ENCODE measurements around the gene GNMT.

Gene GNMT

DNA sequence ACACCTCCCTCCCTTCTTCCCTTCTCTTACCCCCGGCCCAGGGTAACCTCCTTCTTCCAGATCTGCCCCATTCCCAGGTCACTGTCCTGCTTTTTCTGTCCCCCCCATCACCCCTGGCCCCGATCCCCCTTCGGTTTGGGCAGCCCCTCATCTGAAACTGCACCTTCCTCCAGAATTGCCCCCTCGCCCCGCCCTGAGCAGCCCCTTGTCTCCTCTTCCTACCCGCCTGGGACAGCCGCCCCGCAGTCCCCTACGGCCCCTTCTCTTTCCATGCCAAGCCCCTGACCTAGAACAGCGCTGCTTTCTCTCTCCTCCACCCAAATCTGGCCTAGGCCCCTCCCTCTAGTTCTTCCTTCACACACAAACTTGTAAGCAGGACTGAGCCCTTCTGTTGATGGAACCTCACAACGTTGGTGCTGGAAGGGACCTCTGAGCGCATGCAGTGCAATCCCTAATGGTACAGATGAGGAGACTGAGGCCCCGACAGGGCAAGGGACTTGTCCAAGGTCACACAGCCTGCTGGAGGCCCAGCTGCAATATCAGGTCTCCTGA is 24.4 kb downstream of the GNMT start:
- TF ChIP-seq FOXM1 (IDR thresholded peaks at IDR 0.05; ENCODE audit: borderline replicate concordance, low read depth) (no peak), YY1 (IDR thresholded peaks at IDR 0.05; ENCODE audit: low read depth) (no peak), CREB1 (IDR thresholded peaks at IDR 0.05; ENCODE audit: low read depth) (no peak), TEAD4 (IDR thresholded peaks at IDR 0.05) (no peak), RAD21 (IDR thresholded peaks at IDR 0.05; ENCODE audit: low read depth) (no peak), USF1 (IDR thresholded peaks at IDR 0.05) (no peak), TAF1 (IDR thresholded peaks at IDR 0.05; ENCODE audit: low read depth) (no peak)

GRCh38 chr6:42987533-42988451 is 27.2 kb downstream of the GNMT start:
- no peak for TF ChIP-seq CREB1 (IDR thresholded peaks at IDR 0.05; ENCODE audit: low read depth)
- no peak for TF ChIP-seq RAD21 (IDR thresholded peaks at IDR 0.05; ENCODE audit: low read depth)
- TF ChIP-seq YY1 (IDR thresholded peaks at IDR 0.05; ENCODE audit: low read depth) = no peak
- TF ChIP-seq NFIC (IDR thresholded peaks at IDR 0.05) = no peak
- TF ChIP-seq, protein P1, sequence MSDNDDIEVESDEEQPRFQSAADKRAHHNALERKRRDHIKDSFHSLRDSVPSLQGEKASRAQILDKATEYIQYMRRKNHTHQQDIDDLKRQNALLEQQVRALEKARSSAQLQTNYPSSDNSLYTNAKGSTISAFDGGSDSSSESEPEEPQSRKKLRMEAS (IDR thresholded peaks at IDR 0.05) = no peak
- no peak for TF ChIP-seq TCF12 (IDR thresholded peaks at IDR 0.05; ENCODE audit: low read depth)
- TF ChIP-seq TEAD4 (IDR thresholded peaks at IDR 0.05) = no peak
- TF ChIP-seq ZBTB7A (IDR thresholded peaks at IDR 0.05; ENCODE audit: low read depth) = no peak
- TF ChIP-seq EGR1 (IDR thresholded peaks at IDR 0.05) = no peak
- no peak for TF ChIP-seq USF1 (IDR thresholded peaks at IDR 0.05)
- TF ChIP-seq TAF1 (IDR thresholded peaks at IDR 0.05; ENCODE audit: low read depth) = no peak
- no peak for TF ChIP-seq CEBPB (IDR thresholded peaks at IDR 0.05)
- TF ChIP-seq EP300 (IDR thresholded peaks at IDR 0.05; ENCODE audit: borderline replicate concordance) = no peak
- TF ChIP-seq, protein P2, sequence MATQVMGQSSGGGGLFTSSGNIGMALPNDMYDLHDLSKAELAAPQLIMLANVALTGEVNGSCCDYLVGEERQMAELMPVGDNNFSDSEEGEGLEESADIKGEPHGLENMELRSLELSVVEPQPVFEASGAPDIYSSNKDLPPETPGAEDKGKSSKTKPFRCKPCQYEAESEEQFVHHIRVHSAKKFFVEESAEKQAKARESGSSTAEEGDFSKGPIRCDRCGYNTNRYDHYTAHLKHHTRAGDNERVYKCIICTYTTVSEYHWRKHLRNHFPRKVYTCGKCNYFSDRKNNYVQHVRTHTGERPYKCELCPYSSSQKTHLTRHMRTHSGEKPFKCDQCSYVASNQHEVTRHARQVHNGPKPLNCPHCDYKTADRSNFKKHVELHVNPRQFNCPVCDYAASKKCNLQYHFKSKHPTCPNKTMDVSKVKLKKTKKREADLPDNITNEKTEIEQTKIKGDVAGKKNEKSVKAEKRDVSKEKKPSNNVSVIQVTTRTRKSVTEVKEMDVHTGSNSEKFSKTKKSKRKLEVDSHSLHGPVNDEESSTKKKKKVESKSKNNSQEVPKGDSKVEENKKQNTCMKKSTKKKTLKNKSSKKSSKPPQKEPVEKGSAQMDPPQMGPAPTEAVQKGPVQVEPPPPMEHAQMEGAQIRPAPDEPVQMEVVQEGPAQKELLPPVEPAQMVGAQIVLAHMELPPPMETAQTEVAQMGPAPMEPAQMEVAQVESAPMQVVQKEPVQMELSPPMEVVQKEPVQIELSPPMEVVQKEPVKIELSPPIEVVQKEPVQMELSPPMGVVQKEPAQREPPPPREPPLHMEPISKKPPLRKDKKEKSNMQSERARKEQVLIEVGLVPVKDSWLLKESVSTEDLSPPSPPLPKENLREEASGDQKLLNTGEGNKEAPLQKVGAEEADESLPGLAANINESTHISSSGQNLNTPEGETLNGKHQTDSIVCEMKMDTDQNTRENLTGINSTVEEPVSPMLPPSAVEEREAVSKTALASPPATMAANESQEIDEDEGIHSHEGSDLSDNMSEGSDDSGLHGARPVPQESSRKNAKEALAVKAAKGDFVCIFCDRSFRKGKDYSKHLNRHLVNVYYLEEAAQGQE (IDR thresholded peaks at IDR 0.05; ENCODE audit: low read depth) = no peak
- no peak for TF ChIP-seq FOXM1 (IDR thresholded peaks at IDR 0.05; ENCODE audit: borderline replicate concordance, low read depth)

- no peak for TF ChIP-seq TEAD4 (IDR thresholded peaks at IDR 0.05)
Observed at GRCh38 chr6:42988486-42989020, 28.0 kb downstream of the GNMT start.

DNA sequence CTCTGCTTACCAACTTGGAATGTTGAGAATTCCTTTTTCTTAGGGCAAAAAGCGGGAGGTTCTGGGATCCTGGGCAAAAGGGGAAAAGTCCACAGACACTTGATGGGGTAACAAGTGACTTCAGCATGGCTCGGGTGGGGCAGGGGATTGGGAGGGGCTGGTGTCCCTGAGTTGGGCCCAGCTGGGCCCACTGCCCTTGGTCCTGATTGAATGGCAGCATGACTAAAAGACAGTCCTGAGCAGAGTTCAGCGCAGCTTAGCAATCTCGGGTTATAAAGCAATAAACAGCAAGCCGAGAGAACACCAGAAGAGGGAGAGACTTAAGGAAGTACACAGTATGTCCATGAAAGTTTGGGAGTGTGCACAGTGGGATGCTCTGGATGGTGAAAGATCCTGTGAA is 29.4 kb downstream of the GNMT start:
- TF ChIP-seq, protein P1 (IDR thresholded peaks at IDR 0.05) = no peak
- no peak for TF ChIP-seq FOXM1 (IDR thresholded peaks at IDR 0.05; ENCODE audit: borderline replicate concordance, low read depth)
- TF ChIP-seq EP300 (IDR thresholded peaks at IDR 0.05; ENCODE audit: borderline replicate concordance) = no peak
- no peak for TF ChIP-seq RAD21 (IDR thresholded peaks at IDR 0.05; ENCODE audit: low read depth)
- no peak for TF ChIP-seq NFIC (IDR thresholded peaks at IDR 0.05)
- TF ChIP-seq TAF1 (IDR thresholded peaks at IDR 0.05; ENCODE audit: low read depth) = no peak
- no peak for TF ChIP-seq ZBTB7A (IDR thresholded peaks at IDR 0.05; ENCODE audit: low read depth)
- no peak for TF ChIP-seq CREB1 (IDR thresholded peaks at IDR 0.05; ENCODE audit: low read depth)
- no peak for TF ChIP-seq USF1 (IDR thresholded peaks at IDR 0.05)
- TF ChIP-seq TEAD4 (IDR thresholded peaks at IDR 0.05) = no peak
- no peak for TF ChIP-seq EGR1 (IDR thresholded peaks at IDR 0.05)
- TF ChIP-seq CEBPB (IDR thresholded peaks at IDR 0.05) = no peak
- TF ChIP-seq TCF12 (IDR thresholded peaks at IDR 0.05; ENCODE audit: low read depth) = no peak
- TF ChIP-seq, protein P2 (IDR thresholded peaks at IDR 0.05; ENCODE audit: low read depth) = no peak

- no peak for TF ChIP-seq YY1 (IDR thresholded peaks at IDR 0.05; ENCODE audit: low read depth)
- TF ChIP-seq NFIC (IDR thresholded peaks at IDR 0.05) = no peak
Observed at GRCh38 chr6:42993445-42993844, 32.9 kb downstream of the GNMT start.
